HEK293 (cell line): ENCODE measurements around the gene PFDN5.

Experiments
- ATF2 ChIP-seq: fragments of 450-650 bp; formaldehyde crosslinking; IDR thresholded peaks from 2 replicates; pipeline ENCODE4 v1.5.1; 2016; ENCODE audit warnings: missing biosample characterization, missing genetic modification characterization, low read depth
- GLI4 ChIP-seq: fragments of 450-650 bp; formaldehyde crosslinking; IDR thresholded peaks from 2 replicates; pipeline ENCODE4 v1.5.1; 2016; ENCODE audit warnings: missing biosample characterization, missing genetic modification characterization
- HOXD13 ChIP-seq: sonication (generic); formaldehyde crosslinking; IDR thresholded peaks from 2 replicates; pipeline ENCODE4 v1.8.0; 2022; ENCODE audit warnings: missing genetic modification reagents, borderline replicate concordance
- INSM2 ChIP-seq: fragments of 450-650 bp; formaldehyde crosslinking; IDR thresholded peaks from 2 replicates; pipeline ENCODE4 v1.5.1; 2016; ENCODE audit warnings: missing biosample characterization, missing genetic modification characterization
- KLF1 ChIP-seq: fragments of 450-650 bp; formaldehyde crosslinking; IDR thresholded peaks from 2 replicates; pipeline ENCODE4 v1.5.1; 2016; ENCODE audit warnings: missing biosample characterization, missing genetic modification characterization
- KLF16 ChIP-seq: fragments of 450-650 bp; formaldehyde crosslinking; IDR thresholded peaks from 2 replicates; pipeline ENCODE4 v1.5.1; 2017; ENCODE audit warnings: missing biosample characterization, missing genetic modification characterization
- MYNN ChIP-seq: fragments of 450-650 bp; formaldehyde crosslinking; IDR thresholded peaks from 2 replicates; pipeline ENCODE4 v1.5.1; 2016; ENCODE audit warnings: missing biosample characterization, missing genetic modification characterization, borderline replicate concordance
- OVOL3 ChIP-seq: fragments of 450-650 bp; formaldehyde crosslinking; IDR thresholded peaks from 2 replicates; pipeline ENCODE4 v1.5.1; 2016; ENCODE audit warnings: missing biosample characterization, missing genetic modification characterization
- SP2 ChIP-seq: fragments of 450-650 bp; formaldehyde crosslinking; IDR thresholded peaks from 2 replicates; pipeline ENCODE4 v1.5.1; 2016; ENCODE audit warnings: missing biosample characterization, missing genetic modification characterization
- YY2 ChIP-seq: fragments of 450-650 bp; formaldehyde crosslinking; IDR thresholded peaks from 2 replicates; pipeline ENCODE4 v1.5.1; 2016; ENCODE audit warnings: missing biosample characterization, missing genetic modification characterization
- ZBTB20 ChIP-seq: fragments of 450-650 bp; formaldehyde crosslinking; IDR thresholded peaks from 2 replicates; pipeline ENCODE4 v1.5.1; 2016; ENCODE audit warnings: missing biosample characterization, missing genetic modification characterization
- ZBTB26 ChIP-seq: fragments of 450-650 bp; formaldehyde crosslinking; optimal IDR thresholded peaks from 2 replicates; pipeline ENCODE3; 2016; ENCODE audit warnings: missing biosample characterization, mild to moderate bottlenecking, missing genetic modification characterization
- ZBTB7A ChIP-seq: fragments of 450-650 bp; formaldehyde crosslinking; IDR thresholded peaks from 2 replicates; pipeline ENCODE4 v1.5.1; 2016; ENCODE audit warnings: low read depth, missing biosample characterization, missing genetic modification characterization
- ZFP69B ChIP-seq: fragments of 450-650 bp; formaldehyde crosslinking; IDR thresholded peaks from 2 replicates; pipeline ENCODE4 v1.5.1; 2016; ENCODE audit warnings: missing biosample characterization, missing genetic modification characterization
- ZNF148 ChIP-seq: fragments of 450-650 bp; formaldehyde crosslinking; IDR thresholded peaks from 2 replicates; pipeline ENCODE4 v1.5.0; 2017; ENCODE audit warnings: missing biosample characterization, missing genetic modification characterization, borderline replicate concordance
- ZNF174 ChIP-seq: fragments of 450-650 bp; formaldehyde crosslinking; IDR thresholded peaks from 2 replicates; pipeline ENCODE4 v1.5.0; 2017; ENCODE audit warnings: missing biosample characterization, mild to moderate bottlenecking, missing genetic modification characterization
- ZNF2 ChIP-seq: fragments of 450-650 bp; formaldehyde crosslinking; IDR thresholded peaks from 2 replicates; pipeline ENCODE4 v1.5.1; 2016; ENCODE audit warnings: missing biosample characterization, missing genetic modification characterization
- ZNF211 ChIP-seq: fragments of 450-650 bp; formaldehyde crosslinking; IDR thresholded peaks from 2 replicates; pipeline ENCODE4 v1.5.1; 2016; ENCODE audit warnings: low read depth, missing biosample characterization, missing genetic modification characterization
- ZNF221 ChIP-seq: fragments of 450-650 bp; formaldehyde crosslinking; IDR thresholded peaks from 2 replicates; pipeline ENCODE4 v1.5.1; 2017; ENCODE audit warnings: missing biosample characterization, missing genetic modification characterization, borderline replicate concordance
- ZNF223 ChIP-seq: fragments of 450-650 bp; formaldehyde crosslinking; IDR thresholded peaks from 2 replicates; pipeline ENCODE4 v1.5.1; 2016; ENCODE audit warnings: missing biosample characterization, missing genetic modification characterization
- ZNF239 ChIP-seq: fragments of 450-650 bp; formaldehyde crosslinking; IDR thresholded peaks from 2 replicates; pipeline ENCODE4 v1.5.1; 2016; ENCODE audit warnings: missing biosample characterization, missing genetic modification characterization
- ZNF292 ChIP-seq: fragments of 450-650 bp; formaldehyde crosslinking; IDR thresholded peaks from 2 replicates; pipeline ENCODE4 v1.5.1; 2016; ENCODE audit warnings: low read depth, missing biosample characterization, missing genetic modification characterization, borderline replicate concordance
- ZNF335 ChIP-seq: fragments of 450-650 bp; formaldehyde crosslinking; conservative IDR thresholded peaks from 2 replicates; pipeline ENCODE4 v1.5.1; 2016; ENCODE audit warnings: missing biosample characterization, missing genetic modification characterization
- ZNF48 ChIP-seq: fragments of 450-650 bp; formaldehyde crosslinking; IDR thresholded peaks from 2 replicates; pipeline ENCODE4 v1.5.1; 2016; ENCODE audit warnings: missing biosample characterization, missing genetic modification characterization
- ZNF488 ChIP-seq: fragments of 450-650 bp; formaldehyde crosslinking; IDR thresholded peaks from 2 replicates; pipeline ENCODE4 v1.5.1; 2016; ENCODE audit warnings: missing biosample characterization, missing genetic modification characterization
- ZNF555 ChIP-seq: fragments of 450-650 bp; formaldehyde crosslinking; conservative IDR thresholded peaks from 2 replicates; pipeline ENCODE4 v1.5.1; 2017; ENCODE audit warnings: missing biosample characterization, mild to moderate bottlenecking, missing genetic modification characterization, inconsistent platforms
- ZNF624 ChIP-seq: fragments of 450-650 bp; formaldehyde crosslinking; IDR thresholded peaks from 2 replicates; pipeline ENCODE4 v1.5.1; 2017; ENCODE audit warnings: missing biosample characterization, missing genetic modification characterization
- ZNF670 ChIP-seq: fragments of 450-650 bp; formaldehyde crosslinking; IDR thresholded peaks from 2 replicates; pipeline ENCODE4 v1.5.1; 2016; ENCODE audit warnings: missing biosample characterization, missing genetic modification characterization, low read depth
- ZNF843 ChIP-seq: fragments of 450-650 bp; formaldehyde crosslinking; IDR thresholded peaks from 2 replicates; pipeline ENCODE4 v1.5.1; 2016; ENCODE audit warnings: missing biosample characterization, missing genetic modification characterization
- ZSCAN30 ChIP-seq: fragments of 450-650 bp; IDR thresholded peaks from 2 replicates; pipeline ENCODE4 v1.5.1; 2018; ENCODE audit warnings: missing biosample characterization, mild to moderate bottlenecking, missing genetic modification characterization, moderate library complexity
- ZXDB ChIP-seq: fragments of 450-650 bp; formaldehyde crosslinking; IDR thresholded peaks from 2 replicates; pipeline ENCODE4 v1.5.1; 2016; ENCODE audit warnings: missing biosample characterization, missing genetic modification characterization

The PFDN5 gene

DNA sequence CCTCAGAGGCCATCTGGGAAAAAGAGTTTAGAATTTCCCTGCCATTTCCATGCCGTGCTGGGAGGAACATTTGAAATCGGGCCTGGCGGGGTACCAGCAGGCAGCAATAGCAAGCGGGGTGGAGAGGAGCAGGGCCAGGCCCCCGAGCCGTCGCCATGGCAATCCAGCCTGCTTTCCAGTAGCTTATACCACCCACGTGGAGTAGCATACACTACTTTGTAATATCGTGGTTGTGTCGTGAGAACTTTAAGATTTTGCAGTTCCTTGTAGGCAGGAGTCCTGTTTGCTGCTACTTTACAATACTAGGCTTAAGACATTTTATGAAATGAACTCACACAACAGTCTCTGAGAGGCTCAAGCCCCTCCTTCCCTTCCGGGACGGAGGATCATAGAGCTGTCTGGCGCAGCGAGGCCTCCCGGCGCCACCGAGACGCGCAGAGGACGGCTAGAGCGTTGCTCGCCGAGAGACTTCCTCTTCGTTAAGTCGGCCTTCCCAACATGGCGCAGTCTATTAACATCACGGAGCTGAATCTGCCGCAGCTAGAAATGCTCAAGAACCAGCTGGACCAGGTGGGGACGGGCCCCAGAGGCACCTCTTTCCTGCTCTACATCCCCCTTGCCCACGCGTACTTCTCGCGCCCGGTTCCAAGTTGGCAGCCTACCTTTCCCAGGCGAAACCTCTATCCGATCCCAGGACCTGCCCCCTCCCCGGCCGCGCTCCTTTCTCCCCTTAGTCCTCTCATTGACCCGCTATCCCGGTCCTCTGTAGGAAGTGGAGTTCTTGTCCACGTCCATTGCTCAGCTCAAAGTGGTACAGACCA lies at the start of gene PFDN5 (continued):
- TF ChIP-seq ZNF148 (tag by site-specific recombination) (no peak), KLF1 (tag by site-specific recombination) (no peak), ZSCAN30 (tag by site-specific recombination) (no peak; the same call in 1 of the 2 replicates), ZNF843 (no peak; the same call in 1 of the 2 replicates), INSM2 (tag by site-specific recombination) (peak; percentile 69), ZBTB20 (tag by site-specific recombination) (no peak; the same call in 1 of the 2 replicates), ZNF239 (tag by site-specific recombination) (no peak), SP2 (tag by site-specific recombination) (peak; percentile 56), ZNF211 (tag by site-specific recombination) (no peak), ATF2 (tag by site-specific recombination) (no peak), ZNF555 (no peak), ZNF335 (tag by site-specific recombination) (peak; percentile 94), GLI4 (tag by site-specific recombination) (peak; percentile 49; the same call in 1 of the 2 replicates), ZNF48 (tag by site-specific recombination) (no peak), ZNF292 (tag by site-specific recombination) (no peak), ZFP69B (tag by site-specific recombination) (peak; percentile 94), HOXD13 (CRISPR knock-in tag) (no peak), ZNF223 (tag by site-specific recombination) (no peak), ZNF174 (no peak), YY2 (tag by site-specific recombination) (peak; percentile 90), KLF16 (peak; percentile 84), ZNF221 (tag by site-specific recombination) (no peak), ZNF488 (tag by site-specific recombination) (no peak), ZXDB (tag by site-specific recombination) (peak; percentile 81), ZNF670 (tag by site-specific recombination) (no peak), ZBTB26 (tag by site-specific recombination) (peak; percentile 25), MYNN (0 out of 2 replicates have a peak, but pooled peaks have one; percentile 27), ZNF2 (tag by site-specific recombination) (peak; percentile 76; the same call in 1 of the 2 replicates), ZNF624 (no peak), OVOL3 (0 out of 2 replicates have a peak, but pooled peaks have one; percentile 33), ZBTB7A (no peak; the same call in 1 of the 2 replicates)
